GM12892 (cell line): ENCODE results near the gene FLNB.

Experiments
- POLR2A ChIP-seq: IDR thresholded peaks from 2 replicates; pipeline ENCODE4 v1.6.1; 2011; ENCODE audit warnings: low read depth, low read length, control low read depth
- TAF1 ChIP-seq: IDR thresholded peaks from 2 replicates; pipeline ENCODE4 v1.6.1; 2011; ENCODE audit warnings: low read depth, mild to moderate bottlenecking, control low read depth, low read length, borderline replicate concordance

- TF ChIP-seq POLR2A: no peak
- TF ChIP-seq TAF1: no peak
Measured at GRCh38 chr3:57985176-57985983, 22.8 kb upstream of the FLNB start.
